ENCODE results near the gene MASTL. TPM values are rescaled to one million over a fixed set of nuclear protein-coding genes. Genes with fewer than 3 reads are reported as not detected.
A peak's percentile ranks its signal among the peaks of the same experiment; 100 is the strongest.
"Not testable (repeated sequence)": the region's sequence is repeated elsewhere in the genome, so short reads cannot be mapped to it uniquely, and the experiment has no call there.

MASTL gene
- total RNA-seq (2014; rRNA removed; shearing (Covaris generic)) = 23.2 and 43.5 TPM in 2 replicates

GRCh38 chr10:27155066-27155754 lies at the start of gene MASTL:
MASTL (plus strand) TSS chr10:27155352; CDS start chr10:27155427, 75 bp downstream.
- peaks cover 57% of the 10 kb centered on the region for H3K36me3 ChIP-seq
- H3K4me1 ChIP-seq (replicated peaks) = peaks cover 30% of the 10 kb centered on the region
- H3K27me3 ChIP-seq (replicated peaks) = no peaks in the 10 kb centered on the region
- no peaks in the 10 kb centered on the region for H3K9me3 ChIP-seq (replicated peaks)
- peak; percentile 95 to 98 for DNase-seq (ENCODE audit: low read depth in 1 of 2, low spot score in 2 of 2)
- H3K4me3 ChIP-seq = peak within 1 kb of the TSS; percentile 73
- H3K27ac ChIP-seq = peak within 1 kb of the TSS; percentile 98

DNA sequence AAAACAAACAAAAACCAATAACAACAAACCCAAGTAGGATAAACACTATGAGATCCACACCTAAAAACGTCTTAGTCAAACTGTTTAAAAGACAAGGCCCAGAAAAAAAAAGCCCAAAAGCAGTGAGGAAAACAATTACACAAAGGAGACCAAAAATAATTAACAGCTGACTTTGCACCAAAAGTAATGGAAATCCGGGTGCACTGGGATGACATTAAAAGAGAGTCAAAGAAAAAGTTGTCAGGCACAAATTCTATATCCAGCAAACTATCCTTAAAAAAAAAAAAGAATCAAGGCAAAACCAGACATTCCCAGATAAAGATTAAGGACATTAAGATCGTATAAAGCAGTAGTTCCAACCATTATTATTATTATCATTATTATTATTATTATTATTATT lies 47.0 kb upstream of the MASTL start:
- peaks cover 42% of the 10 kb centered on the region for H3K36me3 ChIP-seq
- H3K27ac ChIP-seq = no peak overlapping the region
- DNase-seq (ENCODE audit: low read depth in 1 of 2, low spot score in 2 of 2) = no peak

GRCh38 chr10:27134371-27134770 lies 20.8 kb upstream of the MASTL start:
- Histone ChIP-seq H3K27me3 (replicated peaks) (no peaks in the 10 kb centered on the region), H3K9me3 (replicated peaks) (no peaks in the 10 kb centered on the region), H3K4me1 (replicated peaks) (peaks cover 5% of the 10 kb centered on the region), H3K4me3 (no peak overlapping the region), H3K27ac (no peak overlapping the region), H3K36me3 (peaks cover 79% of the 10 kb centered on the region)
- no peak for DNase-seq (ENCODE audit: low read depth in 1 of 2, low spot score in 2 of 2)

More for the DNA sequence above, 47.0 kb upstream of the MASTL start:
- no peak overlapping the region for H3K4me3 ChIP-seq
- H3K9me3 ChIP-seq (replicated peaks) = no peaks in the 10 kb centered on the region
- H3K27me3 ChIP-seq (replicated peaks) = no peaks in the 10 kb centered on the region
- H3K4me1 ChIP-seq (replicated peaks) = no peaks in the 10 kb centered on the region

DNA sequence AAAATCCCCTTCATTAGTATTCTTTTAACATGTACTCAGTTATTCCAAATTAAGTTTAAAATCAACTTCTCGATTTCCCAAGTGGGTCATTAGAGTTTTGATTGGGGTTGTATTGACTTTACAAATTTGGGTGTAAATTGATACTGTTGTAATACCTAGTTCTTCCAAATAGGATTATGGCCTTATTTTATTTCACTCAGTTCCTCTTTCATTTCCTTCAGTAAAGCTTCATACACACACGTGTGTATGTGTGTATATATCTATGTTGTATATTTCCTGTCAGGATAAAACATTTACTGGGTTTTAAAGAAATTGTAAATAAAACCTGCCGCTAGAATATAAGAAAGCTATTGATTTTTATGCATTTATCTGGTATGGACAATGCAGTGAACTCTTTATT lies 16.9 kb upstream of the MASTL start:
- Histone ChIP-seq H3K9me3 (replicated peaks) (no peaks in the 10 kb centered on the region), H3K27ac (no peak overlapping the region), H3K27me3 (replicated peaks) (no peaks in the 10 kb centered on the region), H3K36me3 (peaks cover 80% of the 10 kb centered on the region), H3K4me3 (no peak overlapping the region), H3K4me1 (replicated peaks) (no peaks in the 10 kb centered on the region)
- no peak for DNase-seq (ENCODE audit: low read depth in 1 of 2, low spot score in 2 of 2)

DNA sequence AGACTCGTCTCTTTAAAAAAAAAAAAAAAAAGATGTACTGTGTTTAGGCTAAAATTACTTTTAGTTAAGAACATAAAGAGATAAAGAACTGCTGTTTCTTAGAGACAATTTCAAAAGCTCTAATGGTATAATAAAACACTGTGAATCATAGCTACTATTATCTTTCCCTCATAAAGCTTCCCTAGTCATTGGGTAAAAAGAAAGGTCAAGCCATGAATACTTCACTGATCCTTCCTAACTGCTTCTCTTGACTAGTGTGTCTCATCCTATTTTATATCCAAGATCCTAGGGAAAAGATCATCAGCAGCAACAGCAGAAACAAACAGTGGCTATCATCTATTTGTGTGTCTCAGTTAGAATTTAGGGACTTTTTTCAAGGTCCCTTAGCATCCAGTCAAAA lies 11.5 kb upstream of the MASTL start:
- Histone ChIP-seq H3K9me3 (replicated peaks) (no peaks in the 10 kb centered on the region), H3K27me3 (replicated peaks) (no peaks in the 10 kb centered on the region), H3K4me3 (no peak overlapping the region), H3K27ac (no peak overlapping the region), H3K4me1 (replicated peaks) (no peaks in the 10 kb centered on the region), H3K36me3 (peaks cover 91% of the 10 kb centered on the region)
- no peak for DNase-seq (ENCODE audit: low read depth in 1 of 2, low spot score in 2 of 2)

GRCh38 chr10:27145937-27146336 lies 9.2 kb upstream of the MASTL start:
- Histone ChIP-seq H3K27ac (no peak overlapping the region), H3K27me3 (replicated peaks) (no peaks in the 10 kb centered on the region), H3K36me3 (peaks cover 83% of the 10 kb centered on the region), H3K4me3 (no peak overlapping the region), H3K4me1 (replicated peaks) (peaks cover 4% of the 10 kb centered on the region; the same call in 1 of the 2 replicates), H3K9me3 (replicated peaks) (no peaks in the 10 kb centered on the region)
- DNase-seq (ENCODE audit: low read depth in 1 of 2, low spot score in 2 of 2) = no peak

DNA sequence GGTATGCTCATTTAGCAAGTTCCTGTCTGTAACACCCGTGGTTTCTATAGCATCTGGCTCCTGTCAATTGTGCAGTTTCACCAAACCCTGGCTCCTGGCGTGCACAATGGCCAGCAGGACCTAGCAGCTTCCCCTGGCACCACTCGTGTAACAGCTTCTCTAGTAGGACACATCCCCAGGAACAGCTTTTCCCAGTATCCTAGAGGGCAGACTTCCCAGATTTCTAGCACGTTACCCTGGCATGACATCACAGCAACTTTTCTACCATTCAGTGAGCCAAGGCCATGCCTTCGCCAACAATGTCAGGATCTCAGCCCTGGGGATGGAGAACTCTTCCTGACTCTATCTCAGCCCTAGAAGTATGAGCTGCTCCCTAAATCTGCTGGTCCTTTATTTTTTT lies 7.5 kb upstream of the MASTL start:
- Histone ChIP-seq H3K27me3 (replicated peaks) (no peaks in the 10 kb centered on the region), H3K9me3 (replicated peaks) (no peaks in the 10 kb centered on the region), H3K27ac (no peak overlapping the region), H3K4me3 (no peak overlapping the region), H3K36me3 (peaks cover 77% of the 10 kb centered on the region), H3K4me1 (replicated peaks) (peaks cover 10% of the 10 kb centered on the region)
- no peak for DNase-seq (ENCODE audit: low read depth in 1 of 2, low spot score in 2 of 2)

DNA sequence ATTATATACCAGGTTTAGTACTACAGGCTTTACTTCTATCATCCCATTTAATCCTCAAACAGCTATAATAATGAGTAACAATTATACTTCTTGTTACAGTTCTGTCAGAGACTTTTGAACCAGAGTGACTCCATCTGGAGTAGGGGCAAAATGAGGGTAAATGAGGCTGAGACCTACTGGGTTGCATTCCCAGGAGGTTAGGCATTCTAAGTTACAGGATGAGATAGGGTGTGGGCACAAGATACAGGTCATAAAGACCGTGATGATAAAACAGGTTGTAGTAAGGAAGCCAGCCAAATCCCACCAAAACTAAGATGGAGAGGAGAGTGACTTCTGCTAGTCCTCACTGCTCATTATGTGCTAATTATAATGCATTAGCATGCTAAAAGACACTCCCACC lies 4.9 kb upstream of the MASTL start:
- Histone ChIP-seq H3K36me3 (peaks cover 62% of the 10 kb centered on the region), H3K4me3 (no peak overlapping the region), H3K27me3 (replicated peaks) (no peaks in the 10 kb centered on the region), H3K9me3 (replicated peaks) (no peaks in the 10 kb centered on the region), H3K27ac (no peak overlapping the region), H3K4me1 (replicated peaks) (peaks cover 18% of the 10 kb centered on the region)
- no peak for DNase-seq (ENCODE audit: low read depth in 1 of 2, low spot score in 2 of 2)

GRCh38 chr10:27152687-27153086 lies 2.5 kb upstream of the MASTL start:
- no peaks in the 10 kb centered on the region for H3K9me3 ChIP-seq (replicated peaks)
- peak overlapping the region; percentile 73 for H3K4me3 ChIP-seq
- H3K27me3 ChIP-seq (replicated peaks) = no peaks in the 10 kb centered on the region
- no peak for DNase-seq (ENCODE audit: low read depth in 1 of 2, low spot score in 2 of 2)
- H3K36me3 ChIP-seq = peaks cover 47% of the 10 kb centered on the region
- H3K4me1 ChIP-seq (replicated peaks) = peaks cover 24% of the 10 kb centered on the region
- H3K27ac ChIP-seq = no peak overlapping the region

DNA sequence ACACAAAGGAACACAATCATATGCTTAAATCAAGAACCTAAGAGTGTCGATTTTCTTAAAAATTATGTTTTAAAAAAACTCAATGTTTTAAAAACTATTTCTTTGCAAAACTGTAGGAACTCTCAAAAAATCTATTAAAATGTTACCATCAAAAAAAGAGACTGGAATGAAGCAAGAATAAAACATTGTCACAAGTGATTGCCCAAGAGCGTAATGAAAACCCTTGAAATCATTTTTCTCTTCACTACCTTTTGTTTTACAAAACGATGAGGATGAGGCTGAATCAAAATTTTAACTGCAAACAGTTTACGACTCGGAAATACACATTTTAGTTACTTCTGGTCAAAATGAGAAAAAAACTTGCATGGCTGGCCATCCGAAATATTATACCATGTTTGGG lies 1.8 kb upstream of the MASTL start:
- Histone ChIP-seq H3K9me3 (replicated peaks) (no peaks in the 10 kb centered on the region), H3K36me3 (peaks cover 48% of the 10 kb centered on the region), H3K27ac (peak overlapping the region; percentile 98; the same call in 1 of the 2 replicates), H3K4me1 (replicated peaks) (peaks cover 27% of the 10 kb centered on the region), H3K27me3 (replicated peaks) (no peaks in the 10 kb centered on the region), H3K4me3 (peak overlapping the region; percentile 73)
- no peak for DNase-seq (ENCODE audit: low read depth in 1 of 2, low spot score in 2 of 2)

DNA sequence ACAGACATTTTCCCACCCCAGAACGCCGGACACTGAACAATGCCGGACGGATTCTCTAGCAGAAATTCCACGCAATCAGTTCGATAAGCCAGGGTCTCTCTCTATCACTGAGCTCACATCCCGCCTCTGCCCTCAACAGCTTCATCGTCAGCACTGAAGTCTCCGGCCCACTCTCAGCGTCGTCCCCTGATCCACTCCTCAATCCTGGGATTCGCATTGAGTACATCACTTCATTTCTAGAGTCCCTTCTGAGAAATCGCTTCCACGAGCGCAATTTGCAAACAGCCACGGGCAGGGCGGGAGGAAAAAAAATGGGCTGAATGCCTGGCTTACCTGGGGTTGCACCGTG lies 1.3 kb upstream of the MASTL start:
- H3K27ac ChIP-seq = peak overlapping the region; percentile 98
- H3K27me3 ChIP-seq (replicated peaks) = no peaks in the 10 kb centered on the region
- peaks cover 31% of the 10 kb centered on the region for H3K4me1 ChIP-seq (replicated peaks)
- no peaks in the 10 kb centered on the region for H3K9me3 ChIP-seq (replicated peaks)
- peaks cover 48% of the 10 kb centered on the region for H3K36me3 ChIP-seq
- H3K4me3 ChIP-seq = peak overlapping the region; percentile 73
- no peak for DNase-seq (ENCODE audit: low read depth in 1 of 2, low spot score in 2 of 2)

DNA sequence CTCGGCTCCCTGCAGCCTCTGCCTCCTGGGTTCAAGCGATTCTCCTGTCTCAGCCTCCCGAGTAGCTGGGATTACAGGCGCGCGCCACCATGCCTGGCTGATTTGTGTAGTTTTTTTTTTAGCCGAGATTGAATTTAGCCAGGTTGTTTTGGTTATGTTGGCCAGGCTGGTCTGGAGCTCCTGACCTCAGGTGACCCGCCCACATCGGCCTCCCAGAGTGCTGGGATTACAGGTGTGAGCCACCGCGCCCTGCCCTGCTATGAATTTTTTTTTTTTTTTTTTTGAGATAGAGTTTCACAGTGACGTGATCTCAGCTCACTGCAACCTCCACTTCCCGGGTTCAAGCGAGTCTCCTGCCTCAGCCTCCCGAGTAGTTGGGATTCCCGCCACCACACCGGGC lies 1.4 kb downstream of the MASTL start:
- Histone ChIP-seq H3K36me3 (peaks cover 62% of the 10 kb centered on the region), H3K4me3 (peak overlapping the region; percentile 73), H3K27ac (peak overlapping the region; percentile 98; the same call in 1 of the 2 replicates), H3K4me1 (replicated peaks) (peaks cover 27% of the 10 kb centered on the region)
- H3K9me3 ChIP-seq (replicated peaks); DNase-seq (ENCODE audit: low read depth in 1 of 2, low spot score in 2 of 2); H3K27me3 ChIP-seq (replicated peaks): not testable (repeated sequence)

DNA sequence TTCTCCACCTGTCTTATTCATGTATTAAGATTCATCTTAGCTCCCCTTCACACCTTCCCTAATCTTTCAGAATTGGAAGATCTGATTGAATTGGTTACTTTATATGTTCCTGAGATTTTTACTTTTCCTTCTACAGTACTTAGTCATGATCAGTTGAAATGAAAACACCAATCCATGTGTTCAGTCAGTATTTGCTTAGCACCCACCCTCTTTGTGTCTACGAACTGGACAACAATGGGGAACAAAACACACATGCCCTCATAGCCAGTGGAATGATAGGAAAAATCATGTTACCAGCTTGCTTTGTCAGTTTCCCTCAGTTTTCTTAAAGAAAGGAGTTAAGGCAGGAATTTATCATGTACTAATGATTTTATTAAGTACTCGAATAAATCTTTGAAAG lies 2.0 kb downstream of the MASTL start:
- Histone ChIP-seq H3K4me1 (replicated peaks) (peaks cover 26% of the 10 kb centered on the region), H3K27me3 (replicated peaks) (no peaks in the 10 kb centered on the region), H3K9me3 (replicated peaks) (no peaks in the 10 kb centered on the region), H3K36me3 (peaks cover 68% of the 10 kb centered on the region), H3K4me3 (no peak overlapping the region), H3K27ac (no peak overlapping the region)
- DNase-seq (ENCODE audit: low read depth in 1 of 2, low spot score in 2 of 2) = no peak

- Histone ChIP-seq H3K9me3 (replicated peaks) (no peaks in the 10 kb centered on the region), H3K4me1 (replicated peaks) (peaks cover 17% of the 10 kb centered on the region), H3K4me3 (no peak overlapping the region), H3K27ac (no peak overlapping the region), H3K36me3 (peaks cover 69% of the 10 kb centered on the region), H3K27me3 (replicated peaks) (no peaks in the 10 kb centered on the region)
- DNase-seq (ENCODE audit: low read depth in 1 of 2, low spot score in 2 of 2) = no peak
Observed at GRCh38 chr10:27158421-27158820, 3.3 kb downstream of the MASTL start.

DNA sequence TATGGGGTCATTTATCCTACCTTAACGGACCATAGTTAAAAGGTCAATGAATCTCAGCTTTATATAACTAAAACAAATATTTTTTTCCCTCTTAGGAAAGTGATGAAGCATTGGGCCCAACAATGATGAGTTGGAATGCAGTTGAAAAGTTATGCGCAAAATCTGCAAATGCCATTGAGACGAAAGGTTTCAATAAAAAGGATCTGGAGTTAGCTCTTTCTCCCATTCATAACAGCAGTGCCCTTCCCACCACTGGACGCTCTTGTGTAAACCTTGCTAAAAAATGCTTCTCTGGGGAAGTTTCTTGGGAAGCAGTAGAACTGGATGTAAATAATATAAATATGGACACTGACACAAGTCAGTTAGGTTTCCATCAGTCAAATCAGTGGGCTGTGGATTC lies 14.7 kb downstream of the MASTL start:
- Histone ChIP-seq H3K27me3 (replicated peaks) (no peaks in the 10 kb centered on the region), H3K4me1 (replicated peaks) (no peaks in the 10 kb centered on the region), H3K36me3 (peaks cover 83% of the 10 kb centered on the region), H3K9me3 (replicated peaks) (no peaks in the 10 kb centered on the region), H3K4me3 (no peak overlapping the region), H3K27ac (no peak overlapping the region)
- DNase-seq (ENCODE audit: low read depth in 1 of 2, low spot score in 2 of 2) = no peak

Measured in SJSA1 (cell line).